Psoas muscle (tissue), 8 donors: ENCODE measurements around the gene FARSA. TPM values are rescaled to one million over a fixed set of nuclear protein-coding genes. Genes with fewer than 3 reads are reported as not detected.

ENCODE experiments used
- ATAC-seq, 4 donors: fragments of 200-7000 bp; cut with Tn5 transposase; one replicate each; pipeline ENCODE4 v1.9.1; 2020; ENCODE audit warnings: moderate library complexity in 3 of 4, mild to moderate bottlenecking in 2 of 4
- DNase-seq, 2 donors: peaks; one replicate each; pipeline ENCODE4 v3.0.0-alpha.2; 2020
- H3K27ac ChIP-seq: fragments of 200-600 bp; one replicate; pipeline ENCODE4 v1.8.0; 2022
- H3K27me3 ChIP-seq, 3 donors: fragments of 200-600 bp in 1 of 3; one replicate each; pipeline versions ENCODE4 v1.6.1 to v1.8.0; 2013 to 2022; ENCODE audit warnings: low read length in 2 of 3, mild to moderate bottlenecking in 2 of 3, moderate library complexity in 1 of 3; ENCODE audit not compliant: insufficient read depth in 3 of 3
- H3K36me3 ChIP-seq, 2 donors: fragments of 200-600 bp in 1 of 2; one replicate each; pipeline versions ENCODE4 v1.6.1 to v1.8.0; 2013 to 2022; ENCODE audit warnings: low read depth in 1 of 2, mild to moderate bottlenecking in 1 of 2, moderate library complexity in 1 of 2; ENCODE audit not compliant: insufficient read depth in 1 of 2
- H3K4me1 ChIP-seq: fragments of 200-600 bp; one replicate; pipeline ENCODE4 v1.8.0; 2022
- H3K4me3 ChIP-seq: fragments of 200-600 bp; one replicate; pipeline ENCODE4 v1.8.0; 2022; ENCODE audit warnings: mild to moderate bottlenecking
- H3K9me3 ChIP-seq: fragments of 200-600 bp; one replicate; pipeline ENCODE4 v1.8.0; 2022
- CTCF ChIP-seq: fragments of 200-600 bp; IDR thresholded peaks from one replicate; pipeline ENCODE4 v1.8.0; 2022; ENCODE audit warnings: antibody characterized with exemption
- WGBS, 3 donors: extraction: QIAGEN DNeasy Blood & Tissue Kit; methylation state at CpG; one replicate each; pipeline versions ENCODE4 v1.1.6 to v1.1.7; 2013; 5-methylcytosine and 5-hydroxymethylcytosine counted together
- intact Hi-C, 2 donors: fragments of 100-400 bp; cut with DNase I; formaldehyde crosslinking; loops; one replicate each; pipeline versions ENCODE4 v1.11.0 to v1.14.2; 2022
- polyA plus RNA-seq, 3 donors: library from polyadenylated mRNA; stranded (reverse); fragments of 200-250 nt; gene quantifications; one replicate each; pipeline ENCODE4 v1.2.3, GENCODE V29; 2013
- total RNA-seq, 4 donors: library from RNA; stranded (reverse); fragmentation: NEBNext Ultra II Directional in 2 of 4; extraction: Animal tissue kit (Norgen Biotek cat#: 25700) in 2 of 4; gene quantifications; one replicate each; pipeline versions ENCODE4 v1.2.1 to v1.2.4, GENCODE V29; 2021 to 2023
- donor health status: healthy with polysubstance abuse.
- donor health status: DM: no; HTN: no; CAD: no; lungs with moderate emphysema.
- donor health status: Bipolar disorder and iron deficiency.
- donor health status: healthy.
- donor health status: DM: yes; HTN: yes; CAD: no.
- donor health status: DM: no; HTN: no; CAD: no.
- donor health status: DM: no; HTN: no; CAD: no.
- donor health status: DM: yes; HTN: yes; CAD: no.

The FARSA gene
- total and polyA plus RNA-seq, 7 donors = 45.9 to 161 (median 61.6) TPM

GRCh38 chr19:12969292-12969988, 35.9 kb upstream of the FARSA start, which contains the start of gene DAND5:
Gene DAND5 (plus strand): TSS chr19:12969576. CDS start chr19:12969661, 85 bp downstream.
- DNase-seq = no peak

GRCh38 chr19:12967907-12968306, 34.4 kb upstream of the FARSA start:
- Histone ChIP-seq H3K4me1 (no peaks in the 10 kb centered on the region), H3K27me3 (no peaks in the 10 kb centered on the region), H3K4me3 (no peak overlapping the region), H3K9me3 (no peaks in the 10 kb centered on the region), H3K36me3 (no peaks in the 10 kb centered on the region), H3K27ac (no peak overlapping the region)
- intact Hi-C loops = no loop called here
- TF ChIP-seq CTCF = no peak
- DNase-seq = no peak
- ATAC-seq = no peak
- 91 to 96% (median 95%) methylated on average over 5 of the region's 5 CpGs for WGBS, 3 donors

More at GRCh38 chr19:12969292-12969988, 35.9 kb upstream of the FARSA start, which contains the start of gene DAND5:
- Histone ChIP-seq H3K4me1 (no peaks in the 10 kb centered on the region), H3K27me3 (no peaks in the 10 kb centered on the region), H3K36me3 (no peaks in the 10 kb centered on the region), H3K9me3 (no peaks in the 10 kb centered on the region), H3K4me3 (no peak within 1 kb of the TSS), H3K27ac (no peak within 1 kb of the TSS)
- 33 to 43% (median 38%) methylated on average over 14 of the region's 14 CpGs for WGBS, 3 donors
- ATAC-seq = no peak
- TF ChIP-seq CTCF = no peak
- intact Hi-C loops = no loop called here

GRCh38 chr19:12965812-12966135, 32.3 kb upstream of the FARSA start:
- DNase-seq = no peak
- WGBS, 3 donors = 48 to 53% (median 52%) methylated on average over 8 of the region's 8 CpGs
- no peak for TF ChIP-seq CTCF
- H3K27ac ChIP-seq = peak overlapping the region; percentile 63
- ATAC-seq = no peak
- no peaks in the 10 kb centered on the region for H3K27me3 ChIP-seq
- H3K4me1 ChIP-seq = no peaks in the 10 kb centered on the region
- H3K36me3 ChIP-seq = no peaks in the 10 kb centered on the region
- H3K4me3 ChIP-seq = peak overlapping the region; percentile 65
- intact Hi-C loops = no loop called here
- no peaks in the 10 kb centered on the region for H3K9me3 ChIP-seq

GRCh38 chr19:12965017-12965811, 31.7 kb upstream of the FARSA start:
- WGBS, 3 donors = 0 to 3% (median 0%) methylated on average over 20 to 34 of the region's 34 CpGs
- peak; percentile 83 for TF ChIP-seq CTCF
- no peaks in the 10 kb centered on the region for H3K27me3 ChIP-seq
- peak overlapping the region; percentile 65 for H3K4me3 ChIP-seq
- no peaks in the 10 kb centered on the region for H3K4me1 ChIP-seq
- peak; percentile 84 to 90 for DNase-seq
- no peaks in the 10 kb centered on the region for H3K9me3 ChIP-seq
- H3K27ac ChIP-seq = peak overlapping the region; percentile 63
- H3K36me3 ChIP-seq = no peaks in the 10 kb centered on the region
- peak; percentile 96 to 99 (median 96) for ATAC-seq
- intact Hi-C loops = no loop called here
